ENCODE data around the gene LCP2.
"Not testable (repeated sequence)": the region's sequence is repeated elsewhere in the genome, so short reads cannot be mapped to it uniquely, and the experiment has no call there.

The LCP2 gene

DNA sequence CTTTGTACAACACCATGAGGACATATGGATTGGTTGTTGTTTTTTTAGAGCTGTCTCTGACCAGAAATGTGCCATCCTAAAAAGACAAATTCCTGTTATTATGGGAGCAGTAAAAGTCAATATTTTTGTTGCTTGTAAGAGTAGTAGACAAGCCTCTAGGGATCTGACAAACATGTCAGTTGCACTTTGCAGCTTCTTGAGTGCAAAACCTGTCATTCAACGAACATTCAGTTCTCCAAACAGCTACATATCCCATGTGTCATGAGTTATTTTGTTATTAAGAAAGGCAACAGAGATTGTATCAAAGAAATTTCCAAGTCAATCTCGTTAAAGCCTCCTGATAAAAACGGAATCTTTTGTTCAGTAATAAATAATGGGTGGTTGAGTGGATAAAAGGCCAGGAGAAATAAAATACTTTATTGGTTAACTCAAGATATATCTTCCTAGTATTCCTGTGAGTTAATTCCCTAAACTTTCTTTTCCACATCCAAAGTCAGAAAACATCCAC lies 46.7 kb downstream of the LCP2 start:
- intact Hi-C loops (cut with DNase I; ENCODE audit: low total_unique reads): no loop called here
- Histone ChIP-seq H3K9me3 (no peaks in the 10 kb centered on the region), H3K4me3 (no peak overlapping the region), H3K4me1 (no peaks in the 10 kb centered on the region), H3K36me3 (peaks cover 0 to 3% (median 0%) of the 10 kb centered on the region in 3 donors), H3K27ac (no peak overlapping the region), H3K27me3 (peaks cover 0 to 15% of the 10 kb centered on the region in 2 donors)
- TF ChIP-seq, protein P1, sequence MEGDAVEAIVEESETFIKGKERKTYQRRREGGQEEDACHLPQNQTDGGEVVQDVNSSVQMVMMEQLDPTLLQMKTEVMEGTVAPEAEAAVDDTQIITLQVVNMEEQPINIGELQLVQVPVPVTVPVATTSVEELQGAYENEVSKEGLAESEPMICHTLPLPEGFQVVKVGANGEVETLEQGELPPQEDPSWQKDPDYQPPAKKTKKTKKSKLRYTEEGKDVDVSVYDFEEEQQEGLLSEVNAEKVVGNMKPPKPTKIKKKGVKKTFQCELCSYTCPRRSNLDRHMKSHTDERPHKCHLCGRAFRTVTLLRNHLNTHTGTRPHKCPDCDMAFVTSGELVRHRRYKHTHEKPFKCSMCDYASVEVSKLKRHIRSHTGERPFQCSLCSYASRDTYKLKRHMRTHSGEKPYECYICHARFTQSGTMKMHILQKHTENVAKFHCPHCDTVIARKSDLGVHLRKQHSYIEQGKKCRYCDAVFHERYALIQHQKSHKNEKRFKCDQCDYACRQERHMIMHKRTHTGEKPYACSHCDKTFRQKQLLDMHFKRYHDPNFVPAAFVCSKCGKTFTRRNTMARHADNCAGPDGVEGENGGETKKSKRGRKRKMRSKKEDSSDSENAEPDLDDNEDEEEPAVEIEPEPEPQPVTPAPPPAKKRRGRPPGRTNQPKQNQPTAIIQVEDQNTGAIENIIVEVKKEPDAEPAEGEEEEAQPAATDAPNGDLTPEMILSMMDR (IDR thresholded peaks at IDR 0.05): no peak
- DNase-seq: no peak

DNA sequence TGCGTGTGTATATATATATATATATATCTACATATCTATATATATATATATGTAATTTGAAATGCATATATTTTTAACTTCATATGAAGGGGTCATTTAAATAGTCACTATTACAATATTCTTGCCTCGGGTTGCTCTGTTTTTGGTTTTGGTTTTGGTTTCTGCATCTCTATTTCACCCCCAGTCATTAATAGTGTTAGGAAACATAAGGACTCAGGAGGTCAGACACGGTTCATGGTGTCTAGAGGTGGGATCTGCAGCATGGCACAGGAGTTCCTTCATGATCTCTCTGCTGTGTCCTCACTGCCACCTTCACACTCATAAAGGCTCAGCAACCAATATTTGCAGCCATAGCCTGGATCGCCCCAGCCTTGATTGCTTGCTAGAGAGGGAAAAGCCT lies 48.2 kb downstream of the LCP2 start:
- Histone ChIP-seq H3K27me3 (peaks cover 0 to 11% of the 10 kb centered on the region in 2 donors), H3K4me1 (no peaks in the 10 kb centered on the region), H3K4me3 (no peak overlapping the region), H3K9me3 (no peaks in the 10 kb centered on the region), H3K27ac (no peak overlapping the region), H3K36me3 (peaks cover 0 to 3% (median 0%) of the 10 kb centered on the region in 3 donors)
- no peak for DNase-seq
- intact Hi-C loops (cut with DNase I; ENCODE audit: low total_unique reads): no loop called here
- TF ChIP-seq, protein P1 (IDR thresholded peaks at IDR 0.05): no peak

DNA sequence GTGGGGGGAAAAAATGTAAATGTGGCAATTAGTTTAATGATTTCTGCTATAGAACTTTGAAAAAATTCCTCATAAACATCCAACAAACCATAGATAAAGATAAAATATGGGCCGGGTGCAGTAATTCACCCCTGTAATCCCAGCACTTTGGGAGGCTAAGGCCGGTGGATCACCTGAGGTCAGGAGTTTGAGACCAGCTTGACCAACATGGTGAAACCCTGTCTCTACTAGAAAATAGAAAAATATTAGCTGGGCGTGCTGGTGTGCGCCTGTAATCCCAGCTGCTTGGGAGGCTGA lies 48.7 kb downstream of the LCP2 start:
- H3K36me3 ChIP-seq; H3K27ac ChIP-seq; H3K4me1 ChIP-seq; H3K27me3 ChIP-seq; H3K4me3 ChIP-seq; H3K9me3 ChIP-seq; DNase-seq; intact Hi-C loops (cut with DNase I; ENCODE audit: low total_unique reads): not testable (repeated sequence)

DNA sequence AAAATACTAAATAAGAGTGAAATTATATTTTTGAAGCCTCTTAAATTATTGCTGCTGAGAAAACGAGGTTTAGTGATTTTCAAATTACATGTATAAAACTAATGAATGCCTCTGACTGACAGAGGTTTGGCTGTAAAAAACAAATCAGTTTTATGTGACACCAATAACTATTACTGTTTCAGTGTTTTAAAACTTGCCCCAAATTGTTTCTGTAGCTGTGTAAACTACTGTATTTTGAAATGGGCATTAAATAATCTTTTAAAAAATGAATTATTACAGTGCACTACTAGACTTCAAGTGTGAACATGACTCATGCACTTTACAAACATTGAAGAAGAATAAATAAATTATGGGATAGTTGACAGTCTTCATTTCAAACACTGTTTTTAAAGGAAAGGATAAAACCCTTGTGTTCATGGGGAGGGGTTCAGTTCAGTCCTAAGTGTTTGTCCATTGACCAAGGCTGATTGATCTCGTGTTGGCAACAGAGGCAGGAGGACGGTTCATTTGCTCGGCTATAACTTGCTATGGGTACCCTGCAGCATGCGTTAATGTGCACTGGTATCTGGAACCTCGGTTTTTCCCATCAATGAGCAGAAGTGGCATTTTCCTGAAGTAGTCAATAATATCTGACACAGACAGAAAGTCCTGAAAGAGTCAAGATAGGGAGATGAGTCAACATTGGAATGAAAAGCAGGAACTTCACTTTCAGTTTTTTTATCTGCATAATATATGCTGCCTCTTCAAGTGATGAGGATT lies 49.2 kb downstream of the LCP2 start:
- DNase-seq: no peak
- Histone ChIP-seq H3K4me3 (no peak overlapping the region), H3K36me3 (peaks cover 0 to 3% (median 0%) of the 10 kb centered on the region in 3 donors), H3K27ac (no peak overlapping the region), H3K4me1 (no peaks in the 10 kb centered on the region), H3K27me3 (peaks cover 0 to 8% of the 10 kb centered on the region in 2 donors), H3K9me3 (no peaks in the 10 kb centered on the region)
- TF ChIP-seq, protein P1 (IDR thresholded peaks at IDR 0.05): no peak
- intact Hi-C loops (cut with DNase I; ENCODE audit: low total_unique reads): no loop called here

DNA sequence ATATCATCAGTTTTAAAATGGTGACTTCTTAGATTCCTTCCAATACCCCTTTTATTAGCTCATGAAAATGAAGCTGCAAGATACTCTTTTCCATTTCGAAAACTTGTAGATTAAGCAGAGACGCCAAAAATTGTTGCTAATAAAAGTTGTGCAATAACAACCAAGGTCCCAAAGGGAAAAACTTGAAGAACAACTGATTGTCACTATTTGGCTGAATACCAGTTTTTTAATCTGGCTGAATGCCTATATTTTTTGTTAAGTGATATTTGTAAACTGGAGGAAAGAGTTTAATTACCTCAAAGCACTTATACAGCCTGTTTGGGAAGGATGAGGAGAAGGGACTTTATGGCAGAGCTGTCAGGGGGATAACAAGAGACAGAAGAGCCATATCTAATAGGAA lies 50.2 kb downstream of the LCP2 start:
- peaks cover 0 to 3% (median 0%) of the 10 kb centered on the region in 3 donors for H3K36me3 ChIP-seq
- no peaks in the 10 kb centered on the region for H3K9me3 ChIP-seq
- no peaks in the 10 kb centered on the region for H3K4me1 ChIP-seq
- H3K27me3 ChIP-seq: peaks cover 0 to 8% of the 10 kb centered on the region in 2 donors
- intact Hi-C loops (cut with DNase I; ENCODE audit: low total_unique reads): no loop called here
- TF ChIP-seq, protein P1 (IDR thresholded peaks at IDR 0.05): no peak
- no peak for DNase-seq
- no peak overlapping the region for H3K4me3 ChIP-seq
- no peak overlapping the region for H3K27ac ChIP-seq

DNA sequence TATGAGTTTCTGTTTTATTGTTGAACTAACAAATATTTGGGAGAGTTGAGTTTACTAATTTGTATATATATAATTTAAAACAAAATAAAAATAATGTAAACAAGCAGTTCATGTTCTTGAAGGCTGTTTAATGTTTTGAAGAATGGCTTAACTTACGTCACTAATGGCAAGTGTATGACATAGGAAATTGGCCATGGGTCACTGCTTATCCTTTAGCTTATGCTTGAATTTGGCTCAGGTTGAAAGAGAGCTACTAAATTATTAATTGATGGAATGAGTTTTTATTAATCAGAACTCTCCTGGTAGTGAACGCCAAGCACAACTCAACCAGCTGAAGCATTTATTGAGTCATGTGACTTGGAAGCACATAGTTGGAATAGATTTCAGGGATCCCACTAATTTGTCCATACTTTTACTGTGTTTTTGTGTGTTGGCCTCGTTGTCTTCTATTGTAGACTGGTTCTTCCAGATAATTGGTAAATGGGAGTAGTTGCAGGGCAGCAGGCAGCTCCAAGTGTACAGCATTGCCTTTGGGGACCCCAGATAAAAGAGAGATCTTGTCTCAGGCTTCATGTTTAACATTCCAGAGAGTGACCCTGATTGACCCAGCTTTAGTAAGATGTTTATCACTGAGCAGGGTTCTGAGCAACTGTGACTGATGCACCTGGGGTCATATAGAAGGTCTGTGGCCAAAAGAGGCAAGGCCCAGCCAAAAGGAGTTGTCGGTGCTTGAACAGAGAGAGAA lies 51.3 kb downstream of the LCP2 start:
- intact Hi-C loops (cut with DNase I; ENCODE audit: low total_unique reads): no loop called here

DNA sequence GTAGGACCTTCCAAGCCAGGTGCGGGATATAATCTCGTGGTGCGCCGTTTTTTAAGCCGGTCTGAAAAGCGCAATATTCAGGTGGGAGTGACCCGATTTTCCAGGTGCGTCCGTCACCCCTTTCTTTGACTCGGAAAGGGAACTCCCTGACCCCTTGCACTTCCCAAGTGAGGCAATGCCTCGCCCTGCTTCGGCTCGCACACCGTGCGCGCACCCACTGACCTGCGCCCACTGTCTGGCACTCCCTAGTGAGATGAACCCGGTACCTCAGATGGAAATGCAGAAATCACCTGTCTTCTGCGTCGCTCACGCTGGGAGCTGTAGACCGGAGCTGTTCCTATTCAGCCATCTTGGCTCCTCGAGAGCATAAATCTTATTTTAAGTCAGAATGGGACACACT lies 52.1 kb downstream of the LCP2 start:
- intact Hi-C loops (cut with DNase I; ENCODE audit: low total_unique reads); H3K4me1 ChIP-seq; H3K27me3 ChIP-seq; H3K36me3 ChIP-seq; H3K27ac ChIP-seq; H3K4me3 ChIP-seq; DNase-seq; H3K9me3 ChIP-seq: not testable (repeated sequence)

More for the DNA sequence above, 51.3 kb downstream of the LCP2 start:
- no peak for DNase-seq
- TF ChIP-seq, protein P1 (IDR thresholded peaks at IDR 0.05): no peak
- H3K4me1 ChIP-seq: no peaks in the 10 kb centered on the region
- no peaks in the 10 kb centered on the region for H3K9me3 ChIP-seq
- peaks cover 0 to 3% (median 0%) of the 10 kb centered on the region in 3 donors for H3K36me3 ChIP-seq
- H3K27ac ChIP-seq: no peak overlapping the region
- H3K4me3 ChIP-seq: no peak overlapping the region
- peaks cover 0 to 8% of the 10 kb centered on the region in 2 donors for H3K27me3 ChIP-seq
